ENCODE measurements around the gene GPD1. TPM values are rescaled to one million over a fixed set of nuclear protein-coding genes. Genes with fewer than 3 reads are reported as not detected.
A peak's percentile ranks its signal among the peaks of the same experiment; 100 is the strongest.

GPD1 gene
- total RNA-seq = 10 to 100 TPM in 1 of 4 donors, 1 to 10 TPM in 3; 5.1 to 10.6 (median 7.1) TPM

DNA sequence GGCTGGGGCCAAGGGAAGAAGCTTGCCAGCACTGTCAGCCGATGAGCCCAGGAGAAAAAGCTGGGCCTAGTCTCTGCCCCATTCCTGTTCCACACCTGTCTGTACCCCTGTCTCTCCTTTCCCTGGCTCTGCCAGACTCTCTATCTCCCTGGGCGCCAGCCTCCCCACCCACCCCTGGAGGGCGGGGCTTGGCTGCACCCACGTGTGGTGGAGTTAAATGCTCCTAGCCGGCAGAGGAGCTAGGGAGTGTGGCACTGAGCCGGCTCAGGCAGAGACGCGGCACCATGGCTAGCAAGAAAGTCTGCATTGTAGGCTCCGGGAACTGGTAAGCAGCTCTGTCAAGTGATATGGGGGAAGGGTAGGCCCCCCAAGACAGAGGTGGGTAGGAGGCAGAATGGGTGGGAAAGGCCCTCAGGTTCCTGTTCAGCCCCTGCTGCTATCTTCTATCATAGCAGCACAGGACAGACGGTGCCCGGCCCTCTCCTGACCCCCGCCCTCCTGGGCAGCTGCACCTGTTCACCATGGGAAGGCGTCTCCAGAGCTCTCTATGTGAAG lies at the start of gene GPD1:
TSS of gene GPD1 (plus strand) at position 242 of the 555 bp plus-strand sequence. CDS start at position 285, 43 bp downstream.
- Histone ChIP-seq H3K36me3 (peaks cover 11 to 14% of the 10 kb centered on the region in 2 donors), H3K9me3 (no peaks in the 10 kb centered on the region), H3K27me3 (no peaks in the 10 kb centered on the region), H3K4me1 (peaks cover 10 to 13% of the 10 kb centered on the region in 2 donors), H3K27ac (peak within 1 kb of the TSS in 1 of 3 donors; percentile 39), H3K4me3 (replicated peaks in 1 of 3) (no peak within 1 kb of the TSS)
- TF ChIP-seq CTCF (IDR thresholded peaks at IDR 0.05) (peak in 2 of 6 experiments; percentile 12 to 25), POLR2A (IDR thresholded peaks at IDR 0.05) (peak in 1 of 2 donors; percentile 73)
- intact Hi-C loops (cut with DNase I) = loop anchor here (10.0 kb wide), 1 partner anchor 211 kb away; no protein-coding TSS in a partner anchor
- 10 to 12% methylated on average over 10 to 11 of the region's 13 CpGs for WGBS, 2 donors
- peak; percentile 90 to 92 for DNase-seq

- peaks cover 6 to 21% of the 10 kb centered on the region in 2 donors for H3K4me1 ChIP-seq
- intact Hi-C loops (cut with DNase I) = loop anchor here (5.0 to 10.0 kb wide), 2 partner anchors 89 to 191 kb away; no protein-coding TSS in a partner anchor
- no peaks in the 10 kb centered on the region for H3K9me3 ChIP-seq
- 8 to 10% methylated on average over 17 of the region's 17 CpGs for WGBS, 2 donors
- H3K4me3 ChIP-seq (replicated peaks in 1 of 3) = no peak overlapping the region
- H3K27ac ChIP-seq = no peak overlapping the region
- TF ChIP-seq POLR2A (IDR thresholded peaks at IDR 0.05) = no peak
- peak; percentile 78 to 95 (median 82) for TF ChIP-seq CTCF (IDR thresholded peaks at IDR 0.05)
- DNase-seq = peak; percentile 33 to 37
- H3K36me3 ChIP-seq = no peaks in the 10 kb centered on the region
- H3K27me3 ChIP-seq = no peaks in the 10 kb centered on the region
Measured at GRCh38 chr12:50055831-50056638, 47.8 kb upstream of the GPD1 start.

GRCh38 chr12:50056639-50056976 lies 47.2 kb upstream of the GPD1 start:
- no peak for TF ChIP-seq POLR2A (IDR thresholded peaks at IDR 0.05)
- Histone ChIP-seq H3K4me1 (peaks cover 6 to 21% of the 10 kb centered on the region in 2 donors), H3K27me3 (no peaks in the 10 kb centered on the region), H3K4me3 (replicated peaks in 1 of 3) (no peak overlapping the region), H3K36me3 (no peaks in the 10 kb centered on the region), H3K9me3 (no peaks in the 10 kb centered on the region), H3K27ac (no peak overlapping the region)
- no peak for DNase-seq
- intact Hi-C loops (cut with DNase I) = loop anchor here (5.0 to 10.0 kb wide), 2 partner anchors 89 to 192 kb away; no protein-coding TSS in a partner anchor
- WGBS, 2 donors = 11 to 23% methylated on average over 3 of the region's 3 CpGs

DNA sequence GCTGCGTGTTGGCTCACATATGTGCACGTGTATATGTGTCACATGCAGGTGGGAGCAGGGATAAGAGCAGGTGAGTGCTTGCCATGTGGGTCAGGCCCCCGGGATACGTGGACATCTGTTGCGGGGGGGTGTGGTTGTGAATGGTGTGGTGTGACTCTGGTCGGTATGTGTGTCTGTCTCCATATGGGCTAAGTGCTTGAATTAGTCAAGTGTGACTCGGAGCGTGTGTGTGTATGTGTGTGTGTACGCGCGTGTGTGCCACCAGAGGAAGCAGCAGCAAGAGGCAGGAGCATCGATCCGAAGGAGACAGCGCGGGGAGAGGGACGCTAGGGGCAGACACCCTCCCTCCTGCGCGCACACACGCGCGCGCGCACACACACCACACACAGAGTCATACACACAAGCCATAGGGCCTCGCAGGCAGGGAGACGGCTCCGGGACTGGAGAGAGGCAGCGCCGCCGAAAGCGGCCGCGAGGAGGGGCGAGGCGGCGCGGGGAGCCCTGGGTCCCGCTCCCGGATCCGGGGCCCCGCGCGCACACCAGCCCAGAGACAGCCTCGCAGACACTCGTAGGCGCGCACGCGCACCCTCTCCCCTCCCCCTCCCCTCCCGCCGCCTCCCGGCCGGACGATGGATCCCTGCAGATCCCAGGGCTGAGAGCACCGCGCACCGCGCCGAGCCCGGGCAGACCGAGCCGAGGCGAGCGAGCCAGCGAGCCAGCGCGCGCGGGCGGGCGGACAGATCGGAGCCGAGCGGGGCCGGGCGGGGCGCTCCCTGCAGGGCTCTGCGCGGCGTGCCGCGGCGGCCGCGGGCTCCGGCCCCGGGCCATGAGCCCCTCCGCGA lies 46.6 kb upstream of the GPD1 start, which contains the start of gene ASIC1:
TSS of gene ASIC1 (plus strand) at position 597 of the 842 bp plus-strand sequence. CDS start 1,171 bp downstream, outside the sequence.
- Histone ChIP-seq H3K27ac (no peak within 1 kb of the TSS), H3K4me1 (peaks cover 6 to 21% of the 10 kb centered on the region in 2 donors), H3K27me3 (no peaks in the 10 kb centered on the region), H3K9me3 (no peaks in the 10 kb centered on the region), H3K36me3 (no peaks in the 10 kb centered on the region), H3K4me3 (replicated peaks in 1 of 3) (peak within 1 kb of the TSS; percentile 25 to 63 (median 42))
- 2% methylated on average over 15 of the region's 88 CpGs for WGBS, 2 donors
- DNase-seq = peak; percentile 56 to 60
- TF ChIP-seq CTCF (IDR thresholded peaks at IDR 0.05) (peak in 1 of 6 experiments; percentile 12), POLR2A (IDR thresholded peaks at IDR 0.05) (no peak)
- intact Hi-C loops (cut with DNase I) = loop anchor here (5.0 to 10.0 kb wide), 2 partner anchors 90 to 192 kb away; no protein-coding TSS in a partner anchor
